ENCODE results near the gene SLC12A4.

GRCh38 chr16:67987460-67988160, 19.2 kb upstream of the SLC12A4 start:
- no peak for TF ChIP-seq CTCF (conservative IDR thresholded peaks at IDR 0.05; ENCODE audit: low read depth, low read length)
- no peak for TF ChIP-seq EZH2 (IDR thresholded peaks at IDR 0.05; ENCODE audit: borderline replicate concordance, low read depth, low read length, poor library complexity, severe bottlenecking)
